Activated T-helper 1 cell treated with anti-CD3 and anti-CD28 coated beads, Interleukin-2, amount 50 U/mL, for 16 hours (primary cell): Measurements from ENCODE around the gene P4HB.
"Not testable (repeated sequence)": the region's sequence is repeated elsewhere in the genome, so short reads cannot be mapped to it uniquely, and the experiment has no call there.

ENCODE experiments used
- DNase-seq, 2 donors: peaks; one replicate each; pipeline ENCODE4 v3.0.0-alpha.2; 2020; ENCODE audit warnings: low read depth in 1 of 2, low spot score in 1 of 2

P4HB gene

DNA sequence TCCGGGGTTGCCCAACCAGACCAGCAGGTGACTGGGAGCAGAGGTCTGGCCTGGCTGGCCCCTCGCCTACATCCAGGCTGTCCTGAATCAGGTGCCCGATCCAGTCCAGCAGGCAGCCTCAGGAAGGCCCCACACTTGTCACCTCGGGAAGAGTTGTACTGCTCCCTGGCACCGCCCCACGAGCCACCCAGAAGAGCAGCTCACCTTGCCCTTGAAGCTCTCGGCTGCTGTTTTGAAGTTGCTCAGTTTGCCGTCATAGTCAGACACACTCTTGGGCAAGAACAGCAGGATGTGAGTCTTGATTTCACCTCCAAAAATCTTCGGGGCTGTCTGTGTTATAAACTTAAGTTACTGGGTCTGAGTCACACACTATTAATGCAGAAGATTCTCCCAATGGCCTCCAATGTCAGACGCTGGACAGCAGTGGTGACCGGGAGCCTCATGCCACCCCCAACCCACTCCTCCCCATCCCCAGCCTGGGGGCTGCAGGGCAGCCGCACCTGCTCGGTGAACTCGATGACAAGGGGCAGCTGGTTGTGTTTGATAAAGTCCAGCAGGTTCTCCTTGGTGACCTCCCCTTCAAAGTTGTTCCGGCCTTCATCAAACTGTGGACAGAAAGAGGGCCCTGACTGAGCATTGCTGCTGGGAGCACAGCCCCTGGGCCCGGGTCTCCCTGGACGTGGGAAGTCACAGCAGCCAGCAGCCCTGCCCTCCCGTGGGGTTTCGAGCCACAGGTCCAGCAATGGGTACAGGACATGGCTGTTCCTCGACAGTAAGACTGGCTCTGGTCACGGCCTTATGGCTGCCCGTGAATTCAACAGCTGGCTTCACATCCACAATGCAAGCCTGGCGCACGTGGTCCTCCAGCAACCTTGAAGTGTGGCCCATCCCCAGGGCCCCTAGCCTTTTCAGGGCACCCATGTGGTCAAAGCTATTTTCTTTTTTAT, 13.3 kb downstream of the P4HB start:
- DNase-seq = no peak

DNA sequence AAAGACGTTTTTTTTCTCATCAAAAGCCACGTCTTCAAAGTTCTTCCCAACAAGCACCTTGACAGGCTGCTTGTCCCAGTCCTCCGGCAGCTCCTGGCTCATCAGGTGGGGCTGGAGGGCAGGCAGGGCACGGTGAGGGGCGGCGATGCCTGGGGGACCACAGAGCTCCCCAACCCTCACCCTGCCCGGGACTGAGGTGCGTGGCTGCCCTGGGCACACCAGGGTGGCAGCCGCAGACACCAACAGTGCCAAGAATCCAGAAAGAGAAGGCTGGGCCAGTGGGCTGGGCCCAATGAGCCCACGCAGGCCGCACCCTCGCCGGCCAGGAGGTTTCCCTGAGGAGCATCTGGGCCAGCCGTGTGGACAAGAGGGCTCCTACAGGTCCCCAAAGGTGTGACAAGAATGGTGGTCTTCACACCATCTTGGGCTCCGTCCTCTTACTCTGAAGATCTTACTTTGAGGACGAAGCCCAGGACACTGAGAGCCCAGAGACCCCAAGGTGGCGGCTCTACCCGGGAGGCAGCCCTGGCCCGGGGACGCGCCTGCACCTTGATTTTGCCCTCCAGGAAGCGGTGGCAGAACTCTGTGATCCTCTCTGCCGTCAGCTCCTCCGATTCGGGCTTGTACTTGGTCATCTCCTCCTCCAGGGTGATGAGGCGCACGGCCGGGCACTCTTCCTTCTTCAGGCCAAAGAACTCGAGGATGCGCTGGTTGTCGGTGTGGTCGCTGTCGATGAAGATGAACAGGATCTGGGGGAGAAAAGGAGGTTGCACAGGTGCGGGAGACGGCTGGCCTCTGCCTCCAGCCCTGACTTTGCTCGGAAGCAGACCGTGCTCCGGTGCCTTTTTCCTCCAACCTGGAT, 14.2 kb downstream of the P4HB start:
- no peak for DNase-seq

DNA sequence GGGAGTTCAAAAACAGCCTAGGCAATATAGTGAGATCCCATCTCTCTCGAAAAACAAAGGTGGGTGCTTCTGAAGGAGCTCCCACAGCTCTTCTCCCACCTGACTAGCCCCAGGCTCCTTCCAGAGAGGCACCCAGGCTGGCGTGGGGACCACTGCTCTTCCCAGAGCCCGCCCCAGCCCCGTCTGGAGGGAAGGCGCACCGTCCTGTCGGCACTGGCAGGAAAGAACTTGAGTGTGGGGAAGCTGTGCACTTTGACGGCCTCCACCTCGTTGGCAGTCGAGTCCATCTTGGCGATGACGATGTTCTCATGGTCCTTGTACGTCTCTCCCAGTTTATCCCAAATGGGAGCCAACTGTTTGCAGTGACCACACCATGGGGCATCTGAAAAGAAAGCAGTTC, 15.0 kb downstream of the P4HB start:
- DNase-seq = no peak

DNA sequence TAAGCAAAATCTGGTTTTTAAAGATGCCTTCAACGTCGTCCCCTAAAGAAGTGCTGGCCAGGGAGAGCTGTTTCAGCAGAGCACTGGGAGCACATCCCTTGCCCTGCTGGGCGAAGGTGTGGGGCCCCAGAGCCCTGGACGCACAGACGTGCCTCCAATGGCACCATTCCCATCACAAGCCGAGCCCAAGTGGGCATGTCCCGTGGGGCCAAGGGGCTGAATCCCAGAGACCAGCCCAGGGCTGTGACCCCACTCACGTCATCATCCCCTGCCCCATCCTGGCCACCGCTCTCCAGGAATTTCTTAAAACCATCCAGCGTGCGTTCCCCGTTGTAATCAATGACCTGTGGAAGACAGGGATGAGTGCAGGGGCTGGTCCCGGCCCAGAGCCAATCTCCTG, 15.4 kb downstream of the P4HB start:
- no peak for DNase-seq

DNA sequence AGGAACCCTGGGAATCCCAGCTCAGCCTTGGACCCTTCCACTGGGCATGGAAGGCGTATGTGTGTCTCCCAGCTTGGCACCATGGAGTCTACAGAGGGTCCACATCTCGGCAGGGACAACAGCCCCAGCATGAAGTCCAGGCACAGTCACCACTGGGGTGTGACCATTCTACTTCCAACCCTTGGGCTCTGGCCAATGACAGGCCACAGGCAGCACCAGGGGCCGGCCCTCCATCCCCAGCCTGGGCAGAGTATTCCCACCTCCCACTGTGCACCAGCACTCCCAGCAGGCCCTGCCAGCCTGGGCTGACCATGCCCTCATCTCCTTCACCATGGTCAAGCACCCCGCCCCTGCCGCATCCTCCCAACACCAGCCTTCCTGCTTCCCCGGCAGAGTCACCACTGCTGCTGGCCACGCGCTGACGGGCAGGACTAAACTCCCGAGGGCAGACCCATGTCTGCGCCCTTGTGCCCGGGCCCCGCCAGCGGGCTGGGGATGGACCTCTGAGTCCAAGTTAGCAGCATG, 15.9 kb downstream of the P4HB start:
- DNase-seq = no peak

DNA sequence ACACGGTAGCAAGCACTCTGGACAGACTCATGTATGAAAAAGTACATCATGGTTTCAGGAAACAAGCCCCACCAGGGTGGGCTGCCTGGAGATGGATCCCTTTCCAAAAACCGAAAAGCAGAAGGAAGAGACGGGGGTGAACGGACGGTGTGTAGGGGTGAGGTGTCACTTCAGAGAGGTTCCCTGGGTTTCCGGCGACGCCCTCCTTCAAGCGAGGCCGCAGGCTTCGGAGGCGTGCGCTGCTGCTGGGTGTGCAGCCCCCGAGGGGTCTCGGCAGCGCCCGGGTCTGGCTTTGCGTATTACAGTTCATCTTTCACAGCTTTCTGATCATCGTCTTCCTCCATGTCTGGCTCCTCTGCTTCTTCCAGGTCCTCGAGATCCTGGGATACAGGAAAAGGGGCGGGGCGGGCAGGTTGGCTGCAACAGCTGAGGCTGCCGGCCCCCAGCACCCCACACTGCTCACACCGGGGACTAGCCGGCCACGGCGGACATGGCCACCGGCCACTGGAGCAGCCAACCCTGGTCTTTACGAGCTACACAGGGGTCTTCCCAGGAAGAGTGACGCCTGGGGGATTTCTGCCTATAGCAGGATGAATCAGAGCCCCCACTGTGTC, 16.5 kb downstream of the P4HB start:
- DNase-seq = no peak

DNA sequence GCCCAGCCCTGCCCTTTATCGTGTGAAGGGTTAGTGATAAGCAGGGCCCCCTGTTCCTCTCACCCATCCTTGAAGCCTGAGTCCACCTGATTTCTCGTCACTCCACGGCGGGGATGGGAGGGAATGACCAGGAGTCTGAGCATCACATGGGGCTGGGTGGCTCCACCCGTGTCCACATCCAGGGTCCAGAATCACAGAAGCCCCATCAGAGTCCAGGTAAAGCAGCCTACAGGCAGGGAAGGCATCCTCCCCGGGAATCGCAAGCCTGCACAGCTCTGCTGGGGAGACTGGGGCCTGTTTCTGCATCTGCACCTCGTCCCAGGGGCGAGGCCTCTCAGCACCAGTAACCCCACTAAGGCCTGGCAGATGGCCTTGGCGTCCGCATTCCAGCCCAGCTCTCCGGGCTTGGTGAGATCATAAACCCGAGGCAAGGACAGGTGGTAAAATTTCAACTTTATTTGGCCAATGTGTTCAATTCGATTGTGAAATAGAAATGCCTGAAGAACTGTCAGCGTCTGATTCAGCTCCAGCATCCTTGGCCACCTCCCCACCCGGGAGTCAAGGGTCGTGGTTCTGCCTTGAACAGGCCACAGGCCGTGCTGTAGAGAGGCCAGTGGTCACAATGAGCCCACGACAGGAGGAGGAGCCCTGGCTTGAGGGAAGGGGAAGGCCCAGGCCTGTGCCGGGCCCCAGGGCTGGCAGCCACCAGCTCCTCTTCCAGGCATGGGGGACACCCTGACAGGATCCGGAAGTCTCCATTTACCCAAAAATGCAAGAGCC, 17.4 kb downstream of the P4HB start:
- DNase-seq = no peak

DNA sequence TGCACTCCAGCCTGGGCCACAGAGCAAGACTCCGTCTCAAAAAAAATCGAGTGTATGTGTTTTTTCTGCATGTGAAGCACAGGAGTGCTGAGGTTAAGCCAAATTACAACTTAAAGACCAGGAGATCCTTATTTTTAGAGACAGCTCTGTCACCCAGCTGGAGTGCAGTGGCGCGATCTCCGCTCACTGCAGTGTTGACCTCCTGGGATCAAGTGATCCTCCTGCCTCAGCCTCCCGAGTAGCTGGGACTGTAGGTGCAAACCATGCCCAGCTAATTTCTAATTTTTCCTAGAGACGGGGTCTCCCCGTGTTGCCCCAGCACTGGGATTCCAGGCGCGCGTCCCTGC, 18.0 kb downstream of the P4HB start:
- no peak for DNase-seq

DNA sequence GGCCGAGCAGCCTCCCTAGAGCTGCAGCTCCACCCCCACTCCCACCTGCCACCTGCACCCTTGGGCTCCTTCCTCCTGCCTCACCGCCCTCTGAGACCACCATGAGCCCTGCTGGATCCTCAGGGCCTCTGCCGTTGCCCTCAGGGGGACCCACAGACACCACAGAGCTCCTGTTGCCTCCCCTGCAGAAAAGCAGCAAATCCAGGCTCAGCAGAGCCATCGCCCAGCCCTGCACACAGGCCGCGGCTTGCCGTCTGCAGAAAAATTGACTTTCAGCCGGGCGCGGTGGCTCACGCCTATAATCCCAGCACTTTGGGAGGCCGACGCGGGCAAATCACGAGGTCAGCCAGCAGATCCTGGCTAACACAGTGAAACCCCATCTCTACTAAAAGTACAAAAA, 18.5 kb downstream of the P4HB start:
- DNase-seq = no peak

DNA sequence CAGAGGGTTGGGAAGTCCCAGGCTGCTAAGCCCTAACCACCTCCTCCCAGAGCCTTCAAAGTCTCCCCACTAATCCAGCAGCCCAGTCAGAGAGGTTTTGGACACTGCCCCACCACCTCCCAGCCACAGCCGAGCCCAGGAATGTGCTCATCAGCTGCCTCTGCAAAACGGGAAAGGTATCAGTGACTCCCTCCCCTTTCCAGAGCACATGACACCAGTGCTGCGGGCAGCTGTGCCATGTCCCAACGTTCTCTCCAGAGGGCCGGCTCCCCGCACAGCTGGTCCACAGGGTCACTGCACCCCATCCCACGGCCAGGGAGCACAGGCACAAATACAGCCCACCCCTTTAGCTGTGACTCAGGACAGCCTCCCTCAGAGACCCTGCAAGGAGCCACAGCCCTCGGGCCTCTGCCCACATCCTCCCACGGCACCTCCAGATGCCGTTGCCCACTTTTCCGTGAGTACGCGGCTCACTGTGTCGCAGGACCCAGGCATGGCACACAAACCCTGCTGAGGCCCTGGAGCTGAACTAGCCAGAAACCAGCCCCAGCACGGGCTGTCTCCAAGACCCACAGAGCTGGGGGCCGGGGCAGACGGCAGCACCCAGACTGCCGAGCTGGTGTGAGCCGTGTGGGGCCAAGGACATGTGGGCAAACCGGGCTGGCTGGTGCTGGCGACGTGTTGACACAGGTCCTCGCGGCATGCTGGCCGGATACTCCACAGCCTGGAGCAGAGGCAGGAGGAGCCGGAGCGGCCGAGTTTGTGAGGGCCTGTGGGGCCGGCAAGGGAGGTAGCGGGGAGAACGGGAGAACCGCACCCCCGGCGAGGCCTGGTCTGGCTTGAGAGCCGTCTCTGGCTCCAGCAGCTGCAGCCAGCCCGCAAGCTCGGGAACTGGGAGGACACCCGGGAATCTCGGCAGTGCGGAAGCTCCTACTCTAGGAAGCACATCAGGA, 19.2 kb downstream of the P4HB start:
- no peak for DNase-seq

DNA sequence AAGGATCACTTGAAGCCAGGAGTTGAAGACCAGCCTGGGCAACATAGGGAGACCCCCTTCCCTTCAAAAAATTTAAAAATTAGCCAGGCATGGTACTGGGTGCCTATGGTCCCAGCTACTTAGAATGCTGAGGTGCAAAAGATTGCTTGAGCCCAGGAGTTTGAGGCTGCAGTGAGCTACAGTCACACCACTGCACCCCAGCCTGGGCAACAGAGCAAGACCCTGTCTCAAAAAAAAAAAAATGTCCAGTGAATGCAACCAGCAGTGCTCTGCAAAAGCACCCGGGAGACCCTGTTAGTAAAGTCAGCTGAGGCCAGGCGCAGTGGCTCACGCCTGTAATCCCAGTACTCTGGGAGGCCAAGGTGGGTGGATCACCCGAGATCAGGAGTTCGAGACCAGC, 20.3 kb downstream of the P4HB start:
- DNase-seq = not testable (repeated sequence)

DNA sequence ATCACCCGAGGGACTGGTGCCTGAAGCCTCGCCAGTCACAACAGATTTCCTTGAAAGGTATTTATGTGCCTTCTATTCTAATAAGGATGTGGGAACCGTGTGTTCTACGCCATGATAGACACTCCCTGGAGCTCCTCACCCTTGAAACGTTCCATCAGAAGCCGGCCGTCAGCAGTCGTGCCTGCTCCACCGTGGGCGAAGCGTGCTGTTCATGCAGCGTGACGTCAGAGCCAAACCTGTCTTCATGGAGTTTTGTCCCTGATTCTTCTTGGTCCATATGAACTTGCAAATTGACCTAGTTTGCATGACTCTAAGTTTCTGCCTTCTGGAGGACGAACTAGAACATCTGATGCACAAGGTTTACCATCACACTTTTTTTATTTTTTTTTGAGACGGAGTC, 21.0 kb downstream of the P4HB start:
- DNase-seq = no peak

DNA sequence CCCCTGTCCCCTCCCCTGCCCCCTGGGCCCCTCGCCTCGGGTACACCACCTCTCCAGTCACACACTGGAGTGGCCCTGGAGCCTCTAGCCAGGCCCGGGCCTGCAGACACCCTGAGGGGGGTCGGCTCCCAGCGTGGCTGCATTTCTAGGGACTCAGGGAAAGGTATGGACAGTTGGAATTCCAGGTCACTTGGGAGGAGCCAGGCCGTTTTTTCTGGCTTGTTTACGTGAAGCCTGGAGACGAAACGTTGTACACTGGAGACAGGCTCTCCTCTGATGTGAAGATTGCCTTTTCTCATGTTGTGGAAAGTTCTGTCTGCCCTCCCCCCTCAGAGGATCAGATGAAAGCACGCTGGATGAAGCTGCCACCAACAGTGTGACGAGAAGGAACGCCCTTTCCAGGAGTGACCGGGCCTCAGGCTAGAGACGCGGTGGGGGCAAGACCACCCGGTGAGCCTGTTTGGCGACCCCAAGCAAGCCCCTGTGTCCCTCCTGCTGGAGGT, 21.5 kb downstream of the P4HB start:
- no peak for DNase-seq

DNA sequence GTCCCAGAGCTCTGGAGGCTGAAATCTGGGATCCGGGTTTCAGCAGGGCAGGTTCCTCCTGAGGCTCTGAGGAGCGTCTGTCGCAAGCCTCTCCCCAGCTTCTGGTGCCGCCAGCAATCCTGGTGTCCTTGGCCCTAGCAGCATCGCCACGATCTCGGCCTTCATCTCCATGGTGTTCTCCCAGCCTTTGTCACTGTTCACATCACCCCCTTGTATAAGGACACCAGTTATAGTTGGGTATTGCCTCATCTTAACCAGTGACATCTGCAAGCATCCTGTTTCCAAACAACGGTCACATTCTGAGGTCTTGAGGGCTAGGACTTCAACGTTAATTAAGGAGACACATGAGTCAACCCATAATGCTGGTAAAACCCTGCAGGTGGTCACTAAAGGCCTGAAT, 22.7 kb downstream of the P4HB start:
- no peak for DNase-seq

DNA sequence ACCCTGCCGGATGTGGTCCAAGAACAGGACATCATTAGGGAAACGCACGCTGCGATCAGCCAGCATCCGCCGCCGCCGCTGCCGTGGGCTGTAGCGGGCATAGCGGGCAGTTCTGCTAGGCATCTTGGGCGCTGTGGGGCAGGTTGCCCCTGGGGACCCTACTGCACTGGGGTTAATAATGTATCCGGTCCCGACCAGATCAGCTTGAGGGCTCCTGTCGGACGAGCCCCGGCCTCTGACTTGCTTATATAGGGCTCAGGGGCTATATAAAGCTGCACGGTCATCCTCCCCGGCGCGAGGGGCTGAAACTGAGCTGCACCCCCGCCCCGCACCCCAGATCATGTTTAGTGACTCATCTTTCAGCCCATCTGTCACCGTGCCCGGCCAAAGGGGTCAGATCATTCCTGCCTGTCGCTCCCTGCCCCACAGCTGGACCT, 25.5 kb downstream of the P4HB start, which contains the start of gene PPP1R27:
Gene PPP1R27, minus strand, starts transcription at position 220 of the 437 bp plus-strand sequence. Its CDS starts 97 bp downstream, at position 123.
- no peak for DNase-seq

DNA sequence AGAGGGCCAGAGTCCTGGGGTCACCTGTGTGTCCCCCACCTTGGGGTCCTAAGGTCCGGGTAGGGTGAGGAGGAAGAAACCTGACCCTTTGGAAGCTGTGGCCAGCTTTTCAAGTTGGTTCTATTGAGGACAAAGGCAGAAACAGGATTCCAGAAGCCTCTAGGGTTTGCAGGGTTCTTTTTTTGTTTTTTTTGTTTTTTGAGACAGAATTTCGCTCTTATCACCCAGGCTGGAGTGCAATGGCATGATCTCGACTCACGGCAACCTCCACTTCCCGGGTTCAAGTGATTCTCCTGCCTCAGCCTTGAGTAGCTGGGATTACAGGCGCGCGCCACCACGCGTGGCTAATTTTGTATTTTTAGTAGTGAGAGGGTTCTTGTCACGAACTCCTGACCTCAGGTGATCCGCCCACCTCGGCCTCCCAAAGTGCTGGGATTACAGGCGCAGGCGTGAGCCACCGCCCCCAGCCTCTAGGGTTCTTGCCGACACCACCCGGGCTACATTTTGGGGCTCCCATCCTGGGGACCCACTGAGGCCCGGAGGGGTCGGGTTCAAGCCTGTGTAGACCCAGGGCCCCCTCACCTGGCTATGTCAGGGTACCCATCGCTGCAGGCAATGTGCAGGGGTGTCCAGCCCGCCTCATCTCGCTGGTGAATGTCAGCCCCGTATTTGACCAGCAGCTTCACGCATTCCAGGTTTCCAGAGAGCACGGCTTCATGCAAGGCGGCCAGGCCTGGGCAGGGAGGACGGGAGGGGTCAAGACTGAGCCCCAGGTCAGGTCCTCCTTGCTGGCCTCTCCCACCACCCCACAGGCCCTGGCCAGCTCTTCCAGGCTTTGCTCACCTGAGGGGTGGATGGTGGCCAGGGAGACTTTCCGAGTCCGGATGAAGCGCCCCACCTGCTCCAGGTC, 26.2 kb downstream of the P4HB start:
- no peak for DNase-seq

DNA sequence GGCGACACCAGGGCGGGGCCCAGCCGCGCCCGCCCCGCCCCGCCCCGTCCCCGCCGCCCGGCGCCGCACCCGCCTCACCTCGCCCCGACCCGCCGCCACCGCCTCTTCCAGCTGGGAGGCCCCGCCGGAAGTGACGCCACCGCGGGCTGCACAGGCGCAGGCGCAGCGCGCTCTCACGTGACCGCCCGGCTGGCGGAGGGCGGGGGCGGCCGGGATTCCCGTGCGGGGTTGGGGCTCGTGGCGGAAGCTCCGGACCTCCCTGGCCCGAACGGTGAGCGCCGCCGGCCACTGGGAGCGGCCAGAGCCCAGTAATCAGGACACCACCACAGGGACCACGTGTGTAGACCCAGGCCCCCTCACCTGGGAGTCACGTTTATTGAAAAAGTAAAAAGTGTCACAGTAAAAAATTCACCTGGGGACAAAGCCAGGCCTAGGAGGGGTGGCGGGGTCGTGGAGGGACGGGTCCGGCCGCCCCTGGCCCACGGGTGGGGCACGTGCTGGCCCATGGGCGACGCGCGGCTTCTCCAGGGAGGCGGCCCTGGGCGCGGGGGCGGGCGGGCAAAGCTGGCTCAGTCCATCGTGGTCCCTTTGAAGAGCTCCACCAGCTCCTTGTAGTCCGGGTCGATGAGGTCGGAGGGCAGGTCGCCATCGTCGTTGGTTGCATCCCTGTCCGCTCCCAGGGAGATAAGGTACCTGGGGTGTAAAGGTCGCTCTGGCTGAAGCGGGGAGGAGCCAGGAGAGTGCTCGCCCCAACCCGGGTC, 27.0 kb downstream of the P4HB start, which contains the start of gene MCRIP1:
Gene MCRIP1, minus strand, starts transcription at position 132 of the 761 bp plus-strand sequence. CDS start 8,785 bp downstream, outside the sequence.
- peak; percentile 84 to 93 for DNase-seq
